GM12878 (cell line): Measurements from ENCODE around the gene PTCH2. TPM values are rescaled to one million over a fixed set of nuclear protein-coding genes. Genes with fewer than 3 reads are reported as not detected.

Experiments
- CUX1 ChIP-seq: IDR thresholded peaks from 2 replicates; pipeline ENCODE4 v1.6.1; 2012; ENCODE audit warnings: improper control_type of control experiment, low read depth, low read length; ENCODE audit not compliant: insufficient replicate concordance
- IRF3 ChIP-seq: fragments of 450-650 bp; IDR thresholded peaks from 2 replicates; pipeline ENCODE4 v1.6.1; 2014; ENCODE audit warnings: mild to moderate bottlenecking
- POLR2AphosphoS5 ChIP-seq: IDR thresholded peaks from 2 replicates; pipeline ENCODE4 v1.6.1; 2011; ENCODE audit warnings: mild to moderate bottlenecking, low read length, inconsistent platforms
- ZNF207 ChIP-seq: fragments of 450-650 bp; IDR thresholded peaks from 2 replicates; pipeline ENCODE4 v1.6.1; 2014; ENCODE audit warnings: antibody characterized with exemption, mild to moderate bottlenecking, borderline replicate concordance
- ZNF217 ChIP-seq: fragments of 450-650 bp; IDR thresholded peaks from 2 replicates; pipeline ENCODE4 v1.6.1; 2017; ENCODE audit warnings: antibody characterized with exemption, mild to moderate bottlenecking
- polyA plus RNA-seq, 11 experiments: library from polyadenylated mRNA; depleted of rRNA in 4 of 11; unstranded in 6 of 11; stranded (reverse) in 5 of 11; fragments of >200 nt; fragmentation: Nextera tagmentation in 4 of 11; fragmentation: Illumina TruSeq in 1 of 11; extraction: Ambion mirVana in 4 of 11; extraction: Trizol in 1 of 11; gene quantifications; 1 replicate in 1 of 11; 2 replicates in 10 of 11; pipeline versions ENCODE4 v1.2.1 to v1.2.3, GENCODE V29; 2011 to 2016; ENCODE audit warnings: inconsistent platforms in 2 of 11, missing spikeins in 2 of 11, low read depth in 1 of 11
- total RNA-seq, 4 experiments: library from RNA; depleted of rRNA in 3 of 4; stranded (reverse); fragments of >200 nt in 3 of 4; fragmentation: Illumina TruSeq in 1 of 4; extraction: Trizol in 1 of 4; gene quantifications; 2 replicates each; pipeline versions ENCODE4 v1.2.1 to v1.2.3, GENCODE V29; 2013 to 2021

Gene PTCH2
- total and polyA plus RNA-seq, 10 of the 15 experiments (the other 5 are each of a cell fraction or from before 2014, with no cell fraction given) = 0.03 to 8.4 (median 0.10) TPM

GRCh38 chr1:44807364-44808062 lies 35.5 kb downstream of the PTCH2 start (continued):
- TF ChIP-seq CUX1 = no peak
- TF ChIP-seq POLR2AphosphoS5 = no peak; the same call in 1 of the 2 replicates
- TF ChIP-seq ZNF207 = peak; percentile 56
- no peak for TF ChIP-seq IRF3
- no peak for TF ChIP-seq ZNF217
- TF ChIP-seq, all 136 proteins: peak for 48
